Heart right ventricle (tissue), 16 donors: ENCODE data around the gene DGCR2. TPM values are rescaled to one million over a fixed set of nuclear protein-coding genes. Genes with fewer than 3 reads are reported as not detected.

Experiments used
- ATAC-seq, 8 donors: fragments of 200-7000 bp; cut with Tn5 transposase; one replicate each; pipeline ENCODE4 v1.9.1; 2020; ENCODE audit warnings: mild to moderate bottlenecking in 8 of 8, moderate library complexity in 8 of 8, moderate number of reproducible peaks in 1 of 8
- DNase-seq, 2 donors: peaks; one replicate each; pipeline ENCODE4 v3.0.0-alpha.2; 2020
- H3K27ac ChIP-seq, 10 donors: fragments of 200-600 bp; sonication (generic) in 2 of 10; one replicate each; pipeline versions ENCODE4 v1.5.0 to v1.8.0; 2020 to 2022; ENCODE audit warnings: mild to moderate bottlenecking in 3 of 10
- H3K27me3 ChIP-seq, 7 donors: fragments of 200-600 bp; one replicate each; pipeline ENCODE4 v1.8.0; 2021 to 2022; ENCODE audit warnings: mild to moderate bottlenecking in 2 of 7
- H3K36me3 ChIP-seq, 9 donors: fragments of 200-600 bp; sonication (generic) in 1 of 9; one replicate each; pipeline versions ENCODE4 v1.5.0 to v1.8.0; 2020 to 2022; ENCODE audit warnings: mild to moderate bottlenecking in 2 of 9
- H3K4me1 ChIP-seq, 9 donors: fragments of 200-600 bp; sonication (generic) in 1 of 9; one replicate each; pipeline versions ENCODE4 v1.5.0 to v1.8.0; 2020 to 2022; ENCODE audit warnings: mild to moderate bottlenecking in 4 of 9
- H3K4me3 ChIP-seq, 10 donors: fragments of 200-600 bp; sonication (generic) in 2 of 10; one replicate each; pipeline versions ENCODE4 v1.5.0 to v1.8.0; 2020 to 2022; ENCODE audit warnings: mild to moderate bottlenecking in 7 of 10, moderate library complexity in 2 of 10
- H3K9me3 ChIP-seq, 11 donors: fragments of 200-600 bp in 10 of 11; sonication (generic) in 2 of 11; one replicate each; pipeline versions ENCODE4 v1.5.0 to v1.8.0; 2013 to 2022; ENCODE audit warnings: mild to moderate bottlenecking in 2 of 11, control low read depth in 1 of 11, moderate library complexity in 1 of 11
- CTCF ChIP-seq, 9 donors: fragments of 200-600 bp; sonication (generic) in 2 of 9; IDR thresholded peaks; one replicate each; pipeline versions ENCODE4 v1.5.0 to v1.8.0; 2021 to 2022; ENCODE audit warnings: antibody characterized with exemption in 9 of 9, mild to moderate bottlenecking in 5 of 9, moderate library complexity in 1 of 9
- WGBS, 2 donors: extraction: QIAGEN DNeasy Blood & Tissue Kit; methylation state at CpG; one replicate each; pipeline ENCODE4 v1.1.7; 2013; ENCODE audit warnings: inconsistent platforms in 1 of 2; 5-methylcytosine and 5-hydroxymethylcytosine counted together
- intact Hi-C, 10 donors: fragments of 100-400 bp; cut with DNase I; formaldehyde crosslinking; loops; one replicate each; pipeline versions ENCODE4 v1.11.1 to v1.14.2; 2022
- polyA plus RNA-seq, 2 donors: library from polyadenylated mRNA; stranded (reverse); fragments of 200-250 nt; gene quantifications; one replicate each; pipeline ENCODE4 v1.2.3, GENCODE V29; 2013
- total RNA-seq, 10 donors: library from RNA; stranded (reverse); fragmentation: NEBNext Ultra II Directional in 3 of 10; extraction: Animal tissue kit (Norgen Biotek cat#: 25700) in 3 of 10; gene quantifications; one replicate each; pipeline versions ENCODE4 v1.2.1 to v1.2.4, GENCODE V29; 2021 to 2023
- donor health status: Arrhythmogenic right ventricular cardiomyopathy.
- donor health status: ischemic (EF 13 %, LVEDD 7.1; RV severe dilation, severe dysfunction).
- donor health status: healthy with polysubstance abuse.
- donor health status: DM: no; HTN: yes; CAD: no.
- donor health status: DM: no; HTN: no; CAD: no.
- donor health status: ischemic (EF 25% LVEDD 6.9; RV normal size, moderate dysfunction).
- donor health status: ischemic (EF 25% LVEDD 5.7; RV mildly dilated, moderate dysfunction).
- donor health status: healthy.
- donor health status: DM: yes; HTN: yes; CAD: no.
- donor health status: Ischemic cardiomyopathy.
- donor health status: ischemic (EF 35%, LVEDD 5.7; RV mildly dilated, moderate dysfunction).
- donor health status: nonischemic (EF 11% LVEDD 7.7; RV severe dilation, severe dysfunction).
- donor health status: DM: yes; HTN: yes; CAD: no.
- donor health status: PGD.
- donor health status: ischemic (EF 29% LVEDD 5.4; RV normal size, mild dysfunction).
- donor health status: nonischemic (EF 23%, LVEDD 6.1; RV moderate dilation, normal function).

The DGCR2 gene
- total and polyA plus RNA-seq, 12 donors, result 17.0 to 58.0 (median 39.1) TPM

DNA sequence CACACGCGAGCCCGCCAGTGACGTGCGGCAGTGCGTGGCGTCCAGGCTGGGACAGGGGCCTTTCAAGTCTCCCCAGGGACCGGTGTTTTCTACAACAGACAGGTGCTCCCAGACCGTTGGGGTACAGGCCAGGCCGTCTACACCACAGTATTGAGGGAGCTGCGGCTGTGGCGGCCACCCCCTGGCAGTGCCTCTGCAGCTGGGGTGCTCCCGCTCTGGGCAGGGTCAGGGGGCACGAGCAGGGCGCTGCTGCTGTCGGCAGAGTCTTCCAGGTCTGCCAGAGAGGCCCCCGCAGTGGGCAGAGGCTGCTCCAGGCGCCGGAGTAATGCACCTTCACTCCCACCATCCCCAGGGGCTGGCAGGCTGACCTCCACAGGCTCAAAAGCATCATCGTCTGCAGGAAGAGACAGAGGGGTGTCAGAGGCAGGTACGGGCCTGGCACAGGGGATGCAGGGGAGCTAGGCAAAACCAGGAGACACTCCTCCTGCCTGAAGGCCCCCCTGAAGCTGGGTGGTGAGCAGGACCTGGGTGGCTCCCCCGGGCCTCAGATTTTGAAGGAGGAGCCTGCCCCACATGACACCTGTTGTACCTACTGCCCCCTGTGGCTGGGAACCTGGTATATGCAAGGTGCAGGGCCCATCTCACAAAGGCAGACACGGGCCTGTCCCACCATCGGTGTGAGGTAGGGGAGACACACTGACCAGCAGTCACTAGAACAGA, 83.3 kb downstream of the DGCR2 start:
- DNase-seq, result no peak
- peaks cover 0 to 73% (median 47%) of the 10 kb centered on the region in 9 donors for H3K36me3 ChIP-seq

GRCh38 chr22:19038164-19038546, 84.1 kb downstream of the DGCR2 start:
- H3K36me3 ChIP-seq, result peaks cover 0 to 66% (median 40%) of the 10 kb centered on the region in 9 donors
- peaks cover 0 to 3% (median 0%) of the 10 kb centered on the region in 9 donors for H3K4me1 ChIP-seq
- no peak for ATAC-seq
- no peak overlapping the region for H3K4me3 ChIP-seq
- no peaks in the 10 kb centered on the region for H3K9me3 ChIP-seq
- no peak for TF ChIP-seq CTCF (IDR thresholded peaks at IDR 0.05)
- 83 to 90% methylated on average over 5 of the region's 5 CpGs for WGBS, 2 donors
- no peak for DNase-seq
- H3K27ac ChIP-seq, result no peak overlapping the region
- no peaks in the 10 kb centered on the region for H3K27me3 ChIP-seq
- intact Hi-C loops, result no loop called here

More for the DNA sequence above, 83.3 kb downstream of the DGCR2 start:
- Histone ChIP-seq H3K4me1 (peaks cover 0 to 3% (median 0%) of the 10 kb centered on the region in 9 donors), H3K4me3 (no peak overlapping the region), H3K27ac (no peak overlapping the region), H3K9me3 (no peaks in the 10 kb centered on the region), H3K27me3 (no peaks in the 10 kb centered on the region)
- intact Hi-C loops, result no loop called here
- no peak for ATAC-seq
- no peak for TF ChIP-seq CTCF (IDR thresholded peaks at IDR 0.05)
- WGBS, 2 donors, result 93 to 94% methylated on average over 24 of the region's 24 CpGs

GRCh38 chr22:19037282-19038163, 84.7 kb downstream of the DGCR2 start:
- H3K4me3 ChIP-seq, result no peak overlapping the region
- no peak for DNase-seq
- H3K27me3 ChIP-seq, result no peaks in the 10 kb centered on the region
- no peaks in the 10 kb centered on the region for H3K9me3 ChIP-seq
- WGBS, 2 donors, result 85 to 95% methylated on average over 17 of the region's 17 CpGs
- no peak for TF ChIP-seq CTCF (IDR thresholded peaks at IDR 0.05)
- no peak for ATAC-seq
- H3K27ac ChIP-seq, result no peak overlapping the region
- intact Hi-C loops, result no loop called here
- H3K4me1 ChIP-seq, result peaks cover 0 to 3% (median 0%) of the 10 kb centered on the region in 9 donors
- peaks cover 0 to 59% (median 36%) of the 10 kb centered on the region in 9 donors for H3K36me3 ChIP-seq

GRCh38 chr22:19036523-19037273, 85.5 kb downstream of the DGCR2 start:
- DNase-seq (no peak), ATAC-seq (peak in 1 of 8 donors; percentile 8)
- 86% methylated on average over 17 of the region's 17 CpGs for WGBS, 2 donors
- Histone ChIP-seq H3K4me3 (no peak overlapping the region), H3K4me1 (peaks cover 0 to 3% (median 0%) of the 10 kb centered on the region in 9 donors), H3K9me3 (no peaks in the 10 kb centered on the region), H3K27ac (no peak overlapping the region), H3K36me3 (peaks cover 0 to 51% (median 33%) of the 10 kb centered on the region in 9 donors), H3K27me3 (no peaks in the 10 kb centered on the region)
- intact Hi-C loops, result no loop called here
- no peak for TF ChIP-seq CTCF (IDR thresholded peaks at IDR 0.05)
